Heart left ventricle (tissue), 13 donors: ENCODE data around the gene PSG1.
"Not testable (repeated sequence)": the region's sequence is repeated elsewhere in the genome, so short reads cannot be mapped to it uniquely, and the experiment has no call there.

Experiments
- POLR2A ChIP-seq, 2 donors: fragments of 450-650 bp; IDR thresholded peaks; one replicate each; pipeline ENCODE4 v1.6.1; 2017; ENCODE audit warnings: antibody characterized with exemption in 2 of 2, mild to moderate bottlenecking in 2 of 2, moderate library complexity in 2 of 2
- TF ChIP-seq, protein P1 (sequence below), 12 donors: fragments of 200-600 bp; sonication (generic) in 4 of 12; IDR thresholded peaks; one replicate each; pipeline versions ENCODE4 v1.5.0 to v1.8.0; 2018 to 2022; ENCODE audit warnings: antibody characterized with exemption in 12 of 12, mild to moderate bottlenecking in 5 of 12
- donor health status: ischemic (EF 13 %, LVEDD 7.1; RV severe dilation, severe dysfunction).
- donor health status: DM: no; HTN: yes; CAD: no.
- donor health status: DM: no; HTN: no; CAD: no.
- donor health status: ischemic (EF 25% LVEDD 6.9; RV normal size, moderate dysfunction).
- donor health status: ischemic (EF 25% LVEDD 5.7; RV mildly dilated, moderate dysfunction).
- donor health status: ischemic (EF 35%, LVEDD 5.7; RV mildly dilated, moderate dysfunction).
- donor health status: nonischemic (EF 11% LVEDD 7.7; RV severe dilation, severe dysfunction).
- donor health status: DM: yes; HTN: yes; CAD: no.
- donor health status: PGD.
- donor health status: ischemic (EF 29% LVEDD 5.4; RV normal size, mild dysfunction).
- donor health status: nonischemic (EF 23%, LVEDD 6.1; RV moderate dilation, normal function).

GRCh38 chr19:42843631-42844030 is 35.9 kb downstream of the PSG1 start:
- TF ChIP-seq, protein P1, sequence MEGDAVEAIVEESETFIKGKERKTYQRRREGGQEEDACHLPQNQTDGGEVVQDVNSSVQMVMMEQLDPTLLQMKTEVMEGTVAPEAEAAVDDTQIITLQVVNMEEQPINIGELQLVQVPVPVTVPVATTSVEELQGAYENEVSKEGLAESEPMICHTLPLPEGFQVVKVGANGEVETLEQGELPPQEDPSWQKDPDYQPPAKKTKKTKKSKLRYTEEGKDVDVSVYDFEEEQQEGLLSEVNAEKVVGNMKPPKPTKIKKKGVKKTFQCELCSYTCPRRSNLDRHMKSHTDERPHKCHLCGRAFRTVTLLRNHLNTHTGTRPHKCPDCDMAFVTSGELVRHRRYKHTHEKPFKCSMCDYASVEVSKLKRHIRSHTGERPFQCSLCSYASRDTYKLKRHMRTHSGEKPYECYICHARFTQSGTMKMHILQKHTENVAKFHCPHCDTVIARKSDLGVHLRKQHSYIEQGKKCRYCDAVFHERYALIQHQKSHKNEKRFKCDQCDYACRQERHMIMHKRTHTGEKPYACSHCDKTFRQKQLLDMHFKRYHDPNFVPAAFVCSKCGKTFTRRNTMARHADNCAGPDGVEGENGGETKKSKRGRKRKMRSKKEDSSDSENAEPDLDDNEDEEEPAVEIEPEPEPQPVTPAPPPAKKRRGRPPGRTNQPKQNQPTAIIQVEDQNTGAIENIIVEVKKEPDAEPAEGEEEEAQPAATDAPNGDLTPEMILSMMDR (IDR thresholded peaks at IDR 0.05) = not testable (repeated sequence)
- TF ChIP-seq POLR2A (IDR thresholded peaks at IDR 0.05) = not testable (repeated sequence)
